H1 (cell line): ENCODE measurements around the gene USP3. TPM values are rescaled to one million over a fixed set of nuclear protein-coding genes. Genes with fewer than 3 reads are reported as not detected.

Experiments
- FOSL1 ChIP-seq: IDR thresholded peaks from 2 replicates; pipeline ENCODE4 v1.6.1; 2011; ENCODE audit warnings: mild to moderate bottlenecking, low read depth, low read length, moderate library complexity; ENCODE audit not compliant: insufficient read depth
- SIRT6 ChIP-seq: IDR thresholded peaks from one replicate; pipeline ENCODE4 v1.7.1; 2012; ENCODE audit warnings: low read length, inconsistent platforms
- SP1 ChIP-seq: IDR thresholded peaks from 2 replicates; pipeline ENCODE4 v1.6.1; 2011; ENCODE audit warnings: low read depth, low read length
- TAF1 ChIP-seq: IDR thresholded peaks from 2 replicates; pipeline ENCODE4 v1.6.1; 2011; ENCODE audit warnings: mild to moderate bottlenecking, low read depth, low read length
- TBP ChIP-seq: IDR thresholded peaks from 2 replicates; pipeline ENCODE4 v1.6.1; 2011; ENCODE audit warnings: low read depth, low read length, improper control_type of control experiment
- polyA plus RNA-seq, 7 experiments: library from polyadenylated mRNA; depleted of rRNA in 3 of 7; stranded (reverse) in 5 of 7; unstranded in 2 of 7; fragments of >200 nt in 5 of 7; fragments of 200-250 nt in 2 of 7; gene quantifications; 1 replicate in 5 of 7; 2 replicates in 1 of 7; 4 replicates in 1 of 7; pipeline versions ENCODE4 v1.2.1 to v1.2.3, GENCODE V29; 2011 to 2013; ENCODE audit warnings: missing spikeins in 2 of 7, mixed read lengths in 2 of 7
- total RNA-seq: library from RNA; stranded (reverse); fragmentation: NEBNext Ultra II Directional; extraction: Animal tissue kit (Norgen Biotek cat#: 25700); gene quantifications from 2 replicates; pipeline ENCODE4 v1.2.1, GENCODE V29; 2021
- TF ChIP-seq, protein P1 (sequence below): IDR thresholded peaks from 2 replicates; pipeline ENCODE4 v1.6.1; 2012; ENCODE audit warnings: inconsistent platforms
- TF ChIP-seq, protein P2 (sequence below): IDR thresholded peaks from 2 replicates; pipeline ENCODE4 v1.6.1; 2012; ENCODE audit warnings: inconsistent platforms

USP3 gene
- total and polyA plus RNA-seq, 2 of the 8 experiments (the other 6 are each of a cell fraction or from before 2014, with no cell fraction given), result 15.5 to 16.2 TPM

DNA sequence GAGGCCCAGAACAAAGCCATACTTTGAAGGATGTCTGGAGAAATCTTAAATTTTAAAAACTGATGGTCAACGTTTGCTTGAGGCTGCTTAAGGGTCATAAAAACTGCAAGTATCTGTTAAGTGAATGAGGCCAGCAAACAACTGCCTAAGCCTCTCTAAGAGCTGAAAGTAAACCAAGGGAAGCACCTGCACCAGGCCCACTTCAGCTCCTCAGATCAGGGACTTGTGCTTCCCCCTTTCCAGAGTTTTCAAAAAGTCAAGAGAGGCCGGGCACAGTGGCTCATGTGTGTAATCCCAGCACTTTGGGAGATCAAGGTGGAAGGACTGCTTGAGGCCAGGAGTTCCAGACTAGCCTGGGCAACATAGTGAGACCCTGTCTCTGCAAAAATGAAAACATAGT lies 101.9 kb downstream of the USP3 start (continued):
- TF ChIP-seq, protein P1, sequence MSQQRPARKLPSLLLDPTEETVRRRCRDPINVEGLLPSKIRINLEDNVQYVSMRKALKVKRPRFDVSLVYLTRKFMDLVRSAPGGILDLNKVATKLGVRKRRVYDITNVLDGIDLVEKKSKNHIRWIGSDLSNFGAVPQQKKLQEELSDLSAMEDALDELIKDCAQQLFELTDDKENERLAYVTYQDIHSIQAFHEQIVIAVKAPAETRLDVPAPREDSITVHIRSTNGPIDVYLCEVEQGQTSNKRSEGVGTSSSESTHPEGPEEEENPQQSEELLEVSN, result no peak
- TF ChIP-seq, protein P2, sequence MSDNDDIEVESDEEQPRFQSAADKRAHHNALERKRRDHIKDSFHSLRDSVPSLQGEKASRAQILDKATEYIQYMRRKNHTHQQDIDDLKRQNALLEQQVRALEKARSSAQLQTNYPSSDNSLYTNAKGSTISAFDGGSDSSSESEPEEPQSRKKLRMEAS, result no peak
- TF ChIP-seq TAF1 (no peak), FOSL1 (no peak), SP1 (no peak), TBP (no peak), SIRT6 (no peak)
